HepG2 (cell line): Measurements from ENCODE around the gene SCN8A. TPM values are rescaled to one million over a fixed set of nuclear protein-coding genes. Genes with fewer than 3 reads are reported as not detected.

Experiments used
- ATAC-seq: fragments of 200-7000 bp; cut with Tn5 transposase; 3 replicates; pipeline ENCODE4 v1.9.1; 2020; ENCODE audit warnings: mild to moderate bottlenecking, moderate library complexity
- BruUV-seq: library from RNA; stranded (reverse); fragments of 400-500 nt; replicated peaks from 2 replicates; lab custom pipeline; 2021; lab: Mats Ljungman, UMichigan
- CTCF ChIA-PET: fragments of 300-600 bp; formaldehyde crosslinking; extraction: SDS; loops from one replicate; lab custom pipeline; 2021; ENCODE audit warnings: low total read pairs, inconsistent platforms, low intra/inter-chr PET ratio; lab: Yijun Ruan, JAX
- POLR2A ChIA-PET: fragments of 350-600 bp; sonication (Branson Sonifier 250); formaldehyde crosslinking; loops from one replicate; lab custom pipeline; 2020; ENCODE audit warnings: antibody characterized with exemption, inconsistent platforms; lab: Yijun Ruan, JAX
- DNase-seq: peaks from one replicate; pipeline ENCODE4 v3.0.0-alpha.2; 2015; ENCODE audit warnings: low spot score
- FAIRE-seq: peaks from 3 replicates; lab custom pipeline; 2011; peaks lifted over from hg19 to GRCh38; lab: Jason Lieb, UNC
- H2AFZ ChIP-seq: one replicate; pipeline ENCODE4 v1.6.1; 2011; ENCODE audit warnings: low read length, inconsistent platforms
- H3K27ac ChIP-seq: fragments of 300-600 bp; 3 replicates; pipeline ENCODE4 v1.8.0; 2011; ENCODE audit warnings: mixed run types, mild to moderate bottlenecking, mixed read lengths, low read length, inconsistent platforms; ENCODE audit not compliant: insufficient read depth; ENCODE audit errors: extremely low read length
- H3K27me3 ChIP-seq, 2 experiments: fragments of 200-600 bp in 1 of 2; 2 replicates in 1 of 2; 3 replicates in 1 of 2; pipeline versions ENCODE4 v1.6.0 to v1.8.0; 2011; ENCODE audit warnings: low read length in 2 of 2, mild to moderate bottlenecking in 2 of 2, moderate library complexity in 2 of 2, inconsistent platforms in 1 of 2; ENCODE audit not compliant: insufficient read depth in 2 of 2, control insufficient read depth in 1 of 2
- H3K36me3 ChIP-seq, 2 experiments: fragments of 200-600 bp in 1 of 2; replicated peaks in 1 of 2; 2 replicates in 1 of 2; 3 replicates in 1 of 2; pipeline versions ENCODE4 v1.5.1 to v1.8.0; 2011; ENCODE audit warnings: low read length in 2 of 2, inconsistent platforms in 1 of 2; ENCODE audit not compliant: insufficient read depth in 2 of 2, control insufficient read depth in 1 of 2
- H3K4me1 ChIP-seq: 2 replicates; pipeline ENCODE4 v1.5.1; 2012; ENCODE audit warnings: low read length, inconsistent platforms; ENCODE audit not compliant: insufficient read depth
- H3K4me2 ChIP-seq: 2 replicates; pipeline ENCODE4 v1.6.0; 2011; ENCODE audit warnings: low read depth, low read length, inconsistent platforms
- H3K4me3 ChIP-seq, 3 experiments: fragments of 200-600 bp in 1 of 3; sonication (generic), shearing (Covaris generic) in 1 of 3; replicated peaks in 1 of 3; 2 replicates each; pipeline ENCODE4 v1.5.1; 2011 to 2016; ENCODE audit warnings: low read length in 3 of 3, inconsistent platforms in 2 of 3, low read depth in 2 of 3, mild to moderate bottlenecking in 2 of 3, control low read depth in 1 of 3, mixed read lengths in 1 of 3; ENCODE audit not compliant: insufficient read depth in 1 of 3
- H3K79me2 ChIP-seq: one replicate; pipeline ENCODE4 v1.6.1; 2011; ENCODE audit warnings: low read length, inconsistent platforms; ENCODE audit not compliant: insufficient read depth
- H3K9ac ChIP-seq: 2 replicates; pipeline ENCODE4 v1.6.0; 2011; ENCODE audit warnings: mild to moderate bottlenecking, low read depth, low read length, inconsistent platforms; ENCODE audit not compliant: insufficient read depth
- H3K9me3 ChIP-seq: 2 replicates; pipeline ENCODE4 v1.5.1; 2012; ENCODE audit warnings: mild to moderate bottlenecking, low read length
- H4K20me1 ChIP-seq: 2 replicates; pipeline ENCODE4 v1.6.0; 2011; ENCODE audit warnings: inconsistent platforms, mild to moderate bottlenecking, low read length, moderate library complexity; ENCODE audit not compliant: insufficient read depth
- AKAP8 ChIP-seq: sonication (generic); formaldehyde crosslinking; IDR thresholded peaks from 2 replicates; pipeline ENCODE4 v1.5.1; 2020; ENCODE audit warnings: mild to moderate bottlenecking, missing genetic modification reagents
- ATAD3A ChIP-seq: sonication (generic); formaldehyde crosslinking; IDR thresholded peaks from 2 replicates; pipeline ENCODE4 v1.4.0; 2020; ENCODE audit warnings: missing genetic modification reagents
- CREB1 ChIP-seq, 2 experiments: fragments of 450-650 bp in 1 of 2; IDR thresholded peaks; 2 replicates each; pipeline ENCODE4 v1.6.1; 2016 to 2017; ENCODE audit warnings: control low read depth in 1 of 2, mild to moderate bottlenecking in 1 of 2, missing compliant biosample characterization in 1 of 2, missing genetic modification characterization in 1 of 2
- ISL2 ChIP-seq: sonication (generic); formaldehyde crosslinking; IDR thresholded peaks from 2 replicates; pipeline ENCODE4 v1.5.0; 2020; ENCODE audit warnings: missing genetic modification reagents
- KAT2B ChIP-seq: fragments of 150-350 bp; IDR thresholded peaks from 2 replicates; pipeline ENCODE4 v1.6.1; 2014; ENCODE audit warnings: low read depth, low read length, borderline replicate concordance
- SIN3A ChIP-seq: IDR thresholded peaks from 2 replicates; pipeline ENCODE4 v1.6.1; 2011; ENCODE audit warnings: low read depth, mild to moderate bottlenecking, control low read depth, low read length, borderline replicate concordance
- TBP ChIP-seq: sonication (generic); formaldehyde crosslinking; IDR thresholded peaks from 2 replicates; pipeline ENCODE4 v1.5.0; 2020; ENCODE audit warnings: missing genetic modification reagents
- TCF7 ChIP-seq: sonication (generic); IDR thresholded peaks from 2 replicates; pipeline ENCODE4 v1.6.1; 2016; ENCODE audit warnings: antibody characterized with exemption, low read depth
- ZNF142 ChIP-seq: sonication (generic); formaldehyde crosslinking; IDR thresholded peaks from 2 replicates; pipeline ENCODE4 v1.4.0; 2020; ENCODE audit warnings: missing genetic modification reagents
- ZNF274 ChIP-seq: sonication (generic); formaldehyde crosslinking; IDR thresholded peaks from 2 replicates; pipeline ENCODE4 v1.5.1; 2020; ENCODE audit warnings: mild to moderate bottlenecking, missing genetic modification reagents
- ZNF30 ChIP-seq: sonication (generic); formaldehyde crosslinking; IDR thresholded peaks from 2 replicates; pipeline ENCODE4 v1.5.0; 2020; ENCODE audit warnings: mild to moderate bottlenecking, missing genetic modification reagents
- ZNF362 ChIP-seq: sonication (generic); formaldehyde crosslinking; IDR thresholded peaks from 2 replicates; pipeline ENCODE4 v1.4.0; 2020; ENCODE audit warnings: missing genetic modification reagents, mild to moderate bottlenecking, borderline replicate concordance
- ZNF546 ChIP-seq: sonication (generic); formaldehyde crosslinking; conservative IDR thresholded peaks from 2 replicates; pipeline ENCODE4 v1.8.1; 2023; ENCODE audit warnings: mild to moderate bottlenecking, missing genetic modification reagents
- ZNF678 ChIP-seq: sonication (generic); formaldehyde crosslinking; IDR thresholded peaks from 2 replicates; pipeline ENCODE4 v1.4.0; 2020; ENCODE audit warnings: mild to moderate bottlenecking, missing genetic modification reagents
- WGBS: methylation state at CpG from one replicate; pipeline ENCODE4 v1.1.6; 2017; ENCODE audit warnings: low lambda C conversion rate; 5-methylcytosine and 5-hydroxymethylcytosine counted together
- in situ Hi-C: cut with HindIII; loops from 2 replicates; pipeline ENCODE4 v1.10.0; 2017; ENCODE audit warnings: low pct_unique_long_range_greater_than_20kb; ENCODE audit not compliant: extremely low pct_ligation_motif_present
- intact Hi-C: fragments of 100-400 bp; cut with micrococcal nuclease; formaldehyde crosslinking; loops from one replicate; pipeline ENCODE4 v1.10.0; 2022; ENCODE audit not compliant: unreplicated experiment
- polyA plus RNA-seq, 8 experiments: library from polyadenylated mRNA; depleted of rRNA in 3 of 8; stranded (reverse) in 7 of 8; unstranded in 1 of 8; fragments of >200 nt; fragmentation: Illumina TruSeq in 4 of 8; extraction: Trizol in 4 of 8; gene quantifications; 2 replicates each; pipeline versions ENCODE4 v1.2.1 to v1.2.3, GENCODE V29; 2011 to 2016; ENCODE audit warnings: low read depth in 4 of 8, missing spikeins in 1 of 8, mixed read lengths in 1 of 8; ENCODE audit not compliant: insufficient read depth in 1 of 8
- total RNA-seq, 5 experiments: library from RNA; depleted of rRNA; stranded (reverse); fragments of >200 nt; fragmentation: Illumina TruSeq; extraction: Trizol; gene quantifications; 2 replicates each; pipeline ENCODE4 v1.2.3, GENCODE V29; 2016; ENCODE audit warnings: low read depth in 1 of 5

SCN8A gene
- total and polyA plus RNA-seq, 2 of the 13 experiments (the other 11 are each of a cell fraction or from before 2014, with no cell fraction given): 0.57 to 1.4 TPM

GRCh38 chr12:51714666-51715065 lies 123.6 kb downstream of the SCN8A start (continued):
- TF ChIP-seq ZNF142 (CRISPR knock-in tag) (no peak), ZNF546 (no peak), CREB1 (IDR thresholded peaks at IDR 0.05) (no peak), CREB1 (CRISPR knock-in tag; IDR thresholded peaks at IDR 0.05) (no peak), ZNF30 (CRISPR knock-in tag) (no peak)

- FAIRE-seq (no peak), DNase-seq (no peak), ATAC-seq (no peak)
- Histone ChIP-seq H3K4me3 (no peak overlapping the region), H3K4me1 (no peaks in the 10 kb centered on the region), H3K9me3 (no peaks in the 10 kb centered on the region), H3K27ac (no peak overlapping the region), H3K4me2 (no peak overlapping the region), H3K36me3 (no peaks in the 10 kb centered on the region), H3K27me3 (no peaks in the 10 kb centered on the region), H4K20me1 (no peaks in the 10 kb centered on the region), H3K79me2 (no peaks in the 10 kb centered on the region), H2AFZ (no peak overlapping the region), H3K9ac (no peak overlapping the region)
- TF ChIP-seq SIN3A (no peak), ISL2 (CRISPR knock-in tag) (no peak), ZNF362 (CRISPR knock-in tag) (no peak), KAT2B (no peak), ZNF678 (CRISPR knock-in tag) (no peak), TCF7 (no peak), AKAP8 (no peak), ATAD3A (CRISPR knock-in tag) (no peak), ZNF274 (CRISPR knock-in tag) (no peak), TBP (CRISPR knock-in tag) (no peak)
- POLR2A ChIA-PET: no interaction called here
- in situ Hi-C loops (no loop called here), intact Hi-C loops (no loop called here)
- WGBS: 68% methylated on average over 3 of the region's 3 CpGs
- CTCF ChIA-PET: no interaction called here
- BruUV-seq: no TSS peak
These were observed 126.4 kb downstream of the SCN8A start for GRCh38 chr12:51717326-51717925.
